Chondrocyte (in vitro differentiated cells): ENCODE data around the gene POC1B. TPM values are rescaled to one million over a fixed set of nuclear protein-coding genes. Genes with fewer than 3 reads are reported as not detected.

Experiments used
- DNase-seq: peaks from one replicate; pipeline ENCODE4 v3.0.0; 2021; ENCODE audit warnings: mixed read lengths, low spot score
- H3K27ac Mint-ChIP-seq: one replicate; pipeline ENCODE4 v1.8.0; 2021; ENCODE audit warnings: mild to moderate bottlenecking, moderate library complexity, mixed read lengths; ENCODE audit not compliant: unreplicated experiment
- H3K27me3 Mint-ChIP-seq: 2 replicates; pipeline ENCODE4 v1.8.0; 2021; ENCODE audit warnings: low read depth, mixed read lengths
- H3K36me3 Mint-ChIP-seq: 2 replicates; pipeline ENCODE4 v1.8.0; 2021; ENCODE audit warnings: low read depth, mixed read lengths
- H3K4me1 Mint-ChIP-seq: 2 replicates; pipeline ENCODE4 v1.8.0; 2021; ENCODE audit warnings: low read depth, mild to moderate bottlenecking, mixed read lengths
- H3K4me3 Mint-ChIP-seq: one replicate; pipeline ENCODE4 v1.8.0; 2021; ENCODE audit warnings: mild to moderate bottlenecking, moderate library complexity, mixed read lengths; ENCODE audit not compliant: unreplicated experiment
- H3K9me3 Mint-ChIP-seq: 2 replicates; pipeline ENCODE4 v1.8.0; 2021; ENCODE audit warnings: low read depth, mixed read lengths
- CTCF ChIP-seq: fragments of 200-600 bp; sonication (generic); IDR thresholded peaks from 2 replicates; pipeline ENCODE4 v1.5.0; 2021; ENCODE audit warnings: antibody characterized with exemption, mild to moderate bottlenecking, moderate library complexity
- total RNA-seq: library from RNA; stranded (reverse); gene quantifications from 3 replicates; pipeline ENCODE4 v1.2.1, GENCODE V29; 2021

POC1B gene
- total RNA-seq, 1 donor from 2014 or later: 10.4 TPM

GRCh38 chr12:89477633-89478279, 48.1 kb downstream of the POC1B start:
- Mint-ChIP-seq H3K27me3 (no peaks in the 10 kb centered on the region), H3K4me3 (no peak overlapping the region), H3K27ac (no peak overlapping the region), H3K4me1 (peaks cover 4% of the 10 kb centered on the region), H3K36me3 (peaks cover 1% of the 10 kb centered on the region), H3K9me3 (no peaks in the 10 kb centered on the region)
- DNase-seq: no peak
- no peak for TF ChIP-seq CTCF

- Mint-ChIP-seq H3K4me1 (peaks cover 11% of the 10 kb centered on the region), H3K4me3 (no peak overlapping the region), H3K9me3 (no peaks in the 10 kb centered on the region), H3K36me3 (peaks cover 1% of the 10 kb centered on the region), H3K27ac (no peak overlapping the region), H3K27me3 (no peaks in the 10 kb centered on the region)
- no peak for TF ChIP-seq CTCF
- DNase-seq: no peak
Measured at GRCh38 chr12:89476904-89477595, 48.8 kb downstream of the POC1B start.

- no peaks in the 10 kb centered on the region for H3K27me3 Mint-ChIP-seq
- H3K36me3 Mint-ChIP-seq: peaks cover 1% of the 10 kb centered on the region
- H3K4me1 Mint-ChIP-seq: peaks cover 13% of the 10 kb centered on the region
- no peak overlapping the region for H3K4me3 Mint-ChIP-seq
- no peak for DNase-seq
- H3K27ac Mint-ChIP-seq: no peak overlapping the region
- TF ChIP-seq CTCF: no peak
- no peaks in the 10 kb centered on the region for H3K9me3 Mint-ChIP-seq
Measured at GRCh38 chr12:89476232-89476631, 49.6 kb downstream of the POC1B start.

- Mint-ChIP-seq H3K4me1 (peaks cover 13% of the 10 kb centered on the region), H3K27ac (no peak overlapping the region), H3K9me3 (no peaks in the 10 kb centered on the region), H3K36me3 (peaks cover 1% of the 10 kb centered on the region), H3K27me3 (no peaks in the 10 kb centered on the region), H3K4me3 (no peak overlapping the region)
- no peak for DNase-seq
- TF ChIP-seq CTCF: no peak
Measured at GRCh38 chr12:89475203-89475990, 50.5 kb downstream of the POC1B start.

GRCh38 chr12:89474615-89475014, 51.2 kb downstream of the POC1B start:
- no peak for TF ChIP-seq CTCF
- Mint-ChIP-seq H3K4me1 (peaks cover 13% of the 10 kb centered on the region), H3K9me3 (no peaks in the 10 kb centered on the region), H3K4me3 (no peak overlapping the region), H3K27ac (no peak overlapping the region), H3K27me3 (no peaks in the 10 kb centered on the region), H3K36me3 (peaks cover 1% of the 10 kb centered on the region)
- no peak for DNase-seq
